HG03442 (cell line): ENCODE data around the gene ZSCAN10.
A peak's percentile ranks its signal among the peaks of the same experiment; 100 is the strongest.
"Not testable (repeated sequence)": the region's sequence is repeated elsewhere in the genome, so short reads cannot be mapped to it uniquely, and the experiment has no call there.

Experiments used
- ATAC-seq: cut with Tn5 transposase; IDR thresholded peaks from one replicate; pipeline ENCODE4 v1.9.1; 2021; ENCODE audit warnings: mild to moderate bottlenecking, moderate library complexity; ENCODE audit not compliant: unreplicated experiment

ZSCAN10 gene

GRCh38 chr16:3065069-3065741 is 33.9 kb downstream of the ZSCAN10 start, which contains the start of gene IL32:
Gene IL32, plus strand, starts transcription at chr16:3065640. Its CDS starts 172 bp downstream, at chr16:3065812.
- no peak for ATAC-seq

- ATAC-seq, result no peak
Measured at GRCh38 chr16:3063625-3064386, 35.3 kb downstream of the ZSCAN10 start.

GRCh38 chr16:3062553-3062952 is 36.5 kb downstream of the ZSCAN10 start:
- ATAC-seq, result no peak

- no peak for ATAC-seq
Measured at GRCh38 chr16:3060339-3061127, 38.6 kb downstream of the ZSCAN10 start.

GRCh38 chr16:3059723-3060242 is 39.3 kb downstream of the ZSCAN10 start:
- no peak for ATAC-seq

DNA sequence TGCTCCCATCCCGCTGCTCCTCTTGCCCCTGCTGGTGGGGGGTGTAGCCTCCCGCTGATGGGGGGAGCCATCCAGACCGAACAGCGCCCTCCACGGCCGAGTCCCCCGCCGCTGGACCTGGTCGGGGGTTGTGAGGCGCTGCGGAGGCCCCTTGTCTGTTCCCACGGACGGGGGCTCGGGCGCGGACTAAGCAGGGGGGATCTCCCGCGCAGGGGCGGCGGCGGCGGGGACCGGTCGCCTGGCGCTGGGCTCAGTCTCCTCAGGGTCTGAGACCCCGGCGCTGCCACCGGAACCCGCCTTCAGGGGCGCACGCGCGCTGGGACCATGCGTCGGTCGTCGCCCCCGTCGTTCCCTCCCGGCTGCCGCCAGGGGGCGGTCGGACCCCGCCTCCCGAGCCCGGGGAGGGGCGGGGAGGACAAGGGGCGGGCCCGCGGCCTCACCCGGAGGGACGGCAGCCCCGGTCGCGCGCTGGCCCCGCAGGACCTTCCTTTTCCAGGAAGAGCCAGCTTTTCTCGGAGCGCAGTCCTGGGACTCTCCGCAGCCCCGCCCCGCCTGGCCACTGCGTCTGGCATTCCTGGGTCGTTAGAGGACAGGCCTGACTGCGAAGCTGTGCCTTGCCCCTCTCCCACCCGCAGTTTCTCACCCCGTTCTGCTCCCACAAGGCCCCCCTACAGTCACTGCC is 39.9 kb downstream of the ZSCAN10 start:
- ATAC-seq, result peak; percentile 75

DNA sequence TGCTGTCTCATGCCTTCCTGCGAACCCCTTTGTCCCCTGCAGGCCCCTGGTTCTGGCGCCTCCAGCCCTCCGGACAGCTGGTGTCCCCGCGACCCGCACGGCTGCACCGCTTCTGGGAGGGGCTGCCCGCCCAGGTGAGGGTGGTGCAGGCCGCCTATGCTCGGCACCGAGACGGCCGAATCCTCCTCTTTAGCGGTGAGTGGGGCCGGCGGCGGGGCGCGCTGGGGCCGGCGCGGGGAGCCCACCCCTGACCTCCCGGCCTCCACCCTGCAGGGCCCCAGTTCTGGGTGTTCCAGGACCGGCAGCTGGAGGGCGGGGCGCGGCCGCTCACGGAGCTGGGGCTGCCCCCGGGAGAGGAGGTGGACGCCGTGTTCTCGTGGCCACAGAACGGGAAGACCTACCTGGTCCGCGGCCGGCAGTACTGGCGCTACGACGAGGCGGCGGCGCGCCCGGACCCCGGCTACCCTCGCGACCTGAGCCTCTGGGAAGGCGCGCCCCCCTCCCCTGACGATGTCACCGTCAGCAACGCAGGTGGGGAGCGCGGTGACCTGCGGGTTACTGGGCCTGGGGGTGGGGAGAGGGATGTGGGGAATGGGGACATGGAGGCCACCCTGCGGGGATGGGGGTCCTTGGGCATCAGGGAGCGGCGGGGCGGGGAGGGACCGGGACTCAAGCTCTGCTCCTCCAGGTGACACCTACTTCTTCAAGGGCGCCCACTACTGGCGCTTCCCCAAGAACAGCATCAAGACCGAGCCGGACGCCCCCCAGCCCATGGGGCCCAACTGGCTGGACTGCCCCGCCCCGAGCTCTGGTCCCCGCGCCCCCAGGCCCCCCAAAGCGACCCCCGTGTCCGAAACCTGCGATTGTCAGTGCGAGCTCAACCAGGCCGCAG is 40.7 kb downstream of the ZSCAN10 start:
- ATAC-seq, result peak; percentile 19

DNA sequence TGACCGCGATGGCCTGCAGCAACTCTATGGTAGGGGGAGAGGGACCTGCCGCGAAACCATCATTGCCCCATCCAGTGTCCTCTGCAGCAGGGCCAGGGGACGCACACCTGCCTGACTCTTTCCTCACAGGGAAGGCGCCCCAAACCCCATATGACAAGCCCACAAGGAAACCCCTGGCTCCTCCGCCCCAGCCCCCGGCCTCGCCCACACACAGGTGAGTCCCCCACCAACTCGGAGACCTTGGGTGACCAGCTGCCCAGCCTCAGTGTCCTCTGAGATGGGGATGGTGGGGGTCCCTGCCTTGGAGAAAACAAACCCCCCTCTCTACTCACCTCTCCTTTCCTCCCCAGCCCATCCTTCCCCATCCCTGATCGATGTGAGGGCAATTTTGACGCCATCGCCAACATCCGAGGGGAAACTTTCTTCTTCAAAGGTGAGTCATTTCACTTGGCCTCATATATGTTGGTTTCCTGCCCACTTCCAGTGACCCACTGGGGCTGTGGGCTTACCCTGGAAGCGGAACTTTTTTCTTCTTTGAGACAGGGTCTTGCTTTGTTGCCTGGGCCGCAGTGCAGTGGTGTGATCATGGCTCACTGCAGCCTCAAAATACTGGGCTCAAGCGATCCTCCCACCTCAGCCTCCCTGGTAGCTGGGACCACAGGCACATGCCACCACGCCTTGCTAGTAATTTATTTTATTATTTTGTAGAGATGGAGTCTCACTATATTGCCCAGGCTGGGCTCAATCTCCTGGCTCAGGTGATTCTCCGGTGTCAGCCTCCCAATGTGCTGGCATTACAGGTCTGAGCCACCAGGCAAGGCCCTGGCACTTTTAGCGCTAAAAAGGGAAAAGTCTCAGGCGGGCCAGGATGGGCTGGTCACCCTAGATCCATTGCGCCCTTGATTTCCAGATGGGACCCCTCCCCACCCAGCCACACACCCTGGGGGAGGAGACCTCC is 41.6 kb downstream of the ZSCAN10 start:
- ATAC-seq, result no peak

DNA sequence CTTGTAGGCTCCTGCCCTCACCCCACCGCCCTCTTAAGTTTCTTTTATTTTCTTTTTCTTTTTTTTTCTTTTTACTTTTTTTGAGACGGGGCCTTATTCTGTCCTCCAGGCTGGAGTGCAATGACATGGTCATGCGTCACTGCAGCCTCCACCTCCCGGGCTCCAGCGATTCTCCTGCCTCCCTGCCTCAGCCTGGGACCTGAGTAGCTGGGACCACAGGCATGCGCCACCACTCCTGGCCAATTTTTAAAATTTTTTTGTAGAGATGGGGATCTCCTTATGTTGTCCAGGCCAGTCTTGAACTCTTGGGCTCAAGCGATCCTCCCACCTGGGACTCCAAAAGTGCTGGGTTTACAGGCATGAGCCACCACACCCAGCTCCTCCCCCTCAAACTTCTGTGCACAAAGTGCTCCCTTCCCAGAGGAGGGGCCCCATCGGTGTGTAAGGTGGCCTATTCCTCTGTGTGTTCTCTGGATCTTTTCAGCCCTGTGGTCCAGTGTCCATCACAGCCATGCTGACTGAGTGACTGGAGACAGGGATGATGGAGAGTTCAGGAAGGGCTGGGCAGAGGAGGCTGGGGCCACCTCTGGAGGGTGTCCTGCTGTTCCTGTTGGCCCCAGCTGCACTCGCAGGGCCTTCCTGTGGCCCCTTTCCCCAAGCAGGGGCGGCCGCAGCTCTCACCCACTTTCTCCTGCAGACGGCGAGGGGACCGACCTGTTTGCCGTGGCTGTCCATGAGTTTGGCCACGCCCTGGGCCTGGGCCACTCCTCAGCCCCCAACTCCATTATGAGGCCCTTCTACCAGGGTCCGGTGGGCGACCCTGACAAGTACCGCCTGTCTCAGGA is 42.5 kb downstream of the ZSCAN10 start:
- ATAC-seq, result no peak

GRCh38 chr16:3055734-3056115 is 43.4 kb downstream of the ZSCAN10 start:
- not testable (repeated sequence) for ATAC-seq

- no peak for ATAC-seq
Measured at GRCh38 chr16:3054965-3055733, 43.9 kb downstream of the ZSCAN10 start.

- not testable (repeated sequence) for ATAC-seq
Measured at GRCh38 chr16:3053330-3053710, 45.8 kb downstream of the ZSCAN10 start.

DNA sequence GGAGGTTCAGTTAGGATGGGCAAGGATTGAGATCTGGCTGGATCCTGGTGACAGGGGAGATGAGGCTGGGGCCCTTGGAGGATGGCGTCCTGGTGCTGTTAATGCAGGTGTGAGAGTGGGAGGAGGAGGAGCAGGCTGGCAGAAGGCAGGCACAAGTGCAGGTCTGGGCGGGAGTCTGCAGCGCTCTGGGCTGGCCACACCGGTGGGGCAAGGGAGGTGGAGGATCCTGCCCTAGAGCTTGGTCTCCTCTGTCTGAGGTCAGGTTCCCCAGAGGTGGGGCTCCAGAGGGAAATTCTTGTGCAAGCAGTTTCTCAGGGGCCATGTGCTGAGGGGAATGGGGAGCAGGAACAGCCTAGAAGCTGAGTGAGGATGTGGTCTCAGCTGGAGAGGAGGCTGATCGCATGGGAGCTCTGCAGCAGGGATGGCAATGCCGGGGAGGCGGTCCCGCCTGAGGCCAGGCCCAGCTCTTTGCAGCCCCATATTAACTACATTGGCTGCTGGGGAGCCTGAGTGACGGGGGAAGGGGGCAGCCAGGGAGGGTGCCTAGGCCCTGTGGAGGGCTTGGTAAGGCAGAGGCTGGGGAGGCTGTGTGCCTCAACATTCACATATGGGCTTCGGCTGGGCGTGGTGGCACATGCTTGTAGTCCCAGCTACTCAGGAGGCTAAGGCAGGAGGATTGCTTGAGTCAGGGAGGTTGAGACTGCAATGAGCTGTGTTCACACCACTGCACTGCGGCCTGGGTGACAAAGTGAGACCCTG is 46.3 kb downstream of the ZSCAN10 start:
- ATAC-seq, result not testable (repeated sequence)

DNA sequence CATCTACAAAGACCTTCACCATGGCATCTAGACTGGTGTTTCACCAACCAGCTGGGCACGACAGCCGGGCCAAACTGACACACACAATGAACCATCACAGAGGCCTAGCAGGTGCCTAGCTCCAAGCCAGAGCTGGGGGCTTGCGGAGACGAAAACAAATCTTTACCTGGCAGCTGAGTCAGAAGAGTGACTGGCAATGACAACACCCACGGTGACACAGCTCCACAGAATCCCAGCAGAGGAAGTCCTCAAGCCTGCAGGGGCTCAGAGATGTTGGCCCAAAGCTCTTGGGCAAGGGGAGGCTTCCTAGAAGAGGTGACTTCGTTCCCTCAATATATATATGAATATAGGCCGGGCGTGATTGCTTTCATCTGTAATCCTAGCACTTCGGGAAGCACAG is 47.6 kb downstream of the ZSCAN10 start:
- ATAC-seq, result no peak

DNA sequence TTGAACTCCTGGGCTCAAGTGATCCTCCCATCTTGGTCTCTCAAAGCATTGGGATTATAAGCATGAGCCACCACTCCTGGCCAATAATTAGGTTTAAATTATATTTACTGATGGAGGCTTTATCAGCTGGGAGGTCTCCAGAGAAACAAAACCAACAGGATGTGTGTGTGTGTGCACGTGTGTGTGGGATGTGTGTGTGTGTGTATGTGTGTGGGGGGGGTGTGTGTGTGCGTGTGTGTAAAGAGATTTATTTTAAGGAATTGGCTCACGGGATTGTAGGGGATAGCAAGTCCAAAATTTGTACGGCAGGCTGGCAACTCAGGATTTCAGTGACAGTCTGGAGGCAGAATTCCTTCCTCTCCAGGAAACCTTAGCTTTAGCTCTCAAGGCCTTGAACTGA is 48.1 kb downstream of the ZSCAN10 start:
- ATAC-seq, result no peak

DNA sequence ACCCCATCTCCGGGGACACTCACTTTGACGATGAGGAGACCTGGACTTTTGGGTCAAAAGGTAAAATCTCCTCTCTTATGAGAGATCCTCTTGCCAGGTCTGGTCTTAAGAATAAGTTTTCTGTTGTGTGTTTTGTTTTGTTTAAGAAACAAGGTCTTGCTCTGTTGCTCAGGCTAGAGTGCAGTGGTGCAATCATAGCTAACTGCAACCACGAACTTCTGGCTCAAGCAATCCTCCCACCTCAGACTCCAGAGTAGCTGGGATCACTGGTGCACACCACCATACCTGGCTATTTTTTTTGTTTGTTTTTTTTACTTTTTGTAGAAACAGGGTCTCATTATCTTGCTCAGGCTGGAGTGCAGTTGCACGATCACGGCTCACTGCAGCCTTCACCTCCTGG is 48.6 kb downstream of the ZSCAN10 start:
- ATAC-seq, result no peak
